NCI-H187 treated with DMSO at 0.1 percent for 48 hours (cell line): ENCODE data around the gene GMDS.

ENCODE experiments used
- DNase-seq: peaks from one replicate; lab custom pipeline; 2025; lab: John Stamatoyannopoulos, UW

GMDS gene

GRCh38 chr6:1739220-1739619 is 506.2 kb downstream of the GMDS start:
- DNase-seq, result no peak

GRCh38 chr6:1738558-1739081 is 506.8 kb downstream of the GMDS start:
- DNase-seq, result no peak

DNA sequence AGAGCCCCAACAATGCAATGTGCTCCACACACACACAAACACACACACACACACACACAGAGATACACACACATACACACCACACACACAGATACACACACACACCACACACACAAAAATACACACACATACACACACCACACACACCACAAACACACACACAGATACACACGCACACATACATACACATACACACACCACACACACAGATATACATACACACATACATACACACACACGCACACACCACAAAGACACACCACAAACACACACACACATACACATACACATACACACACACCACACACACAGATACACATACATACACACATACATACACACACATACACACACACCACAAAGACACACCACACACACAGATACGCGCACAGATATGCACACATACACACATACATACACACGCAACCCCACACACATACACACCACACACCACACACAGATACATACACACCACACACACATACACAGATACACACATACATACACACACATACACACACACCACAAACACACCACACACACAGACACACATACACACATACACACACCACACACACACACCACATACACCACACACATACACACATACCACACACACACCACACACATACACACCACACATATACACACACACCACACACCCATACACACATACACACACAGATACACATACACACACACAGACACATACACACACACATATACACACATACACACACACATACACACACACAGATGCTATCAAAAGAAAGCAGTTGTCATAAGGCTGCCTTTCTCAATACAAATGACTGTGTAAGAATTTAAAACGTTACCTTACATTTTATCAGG is 507.7 kb downstream of the GMDS start:
- no peak for DNase-seq

- no peak for DNase-seq
These were observed 508.9 kb downstream of the GMDS start for GRCh38 chr6:1736346-1737105.

GRCh38 chr6:1735239-1735803 is 510.1 kb downstream of the GMDS start:
- DNase-seq, result no peak

DNA sequence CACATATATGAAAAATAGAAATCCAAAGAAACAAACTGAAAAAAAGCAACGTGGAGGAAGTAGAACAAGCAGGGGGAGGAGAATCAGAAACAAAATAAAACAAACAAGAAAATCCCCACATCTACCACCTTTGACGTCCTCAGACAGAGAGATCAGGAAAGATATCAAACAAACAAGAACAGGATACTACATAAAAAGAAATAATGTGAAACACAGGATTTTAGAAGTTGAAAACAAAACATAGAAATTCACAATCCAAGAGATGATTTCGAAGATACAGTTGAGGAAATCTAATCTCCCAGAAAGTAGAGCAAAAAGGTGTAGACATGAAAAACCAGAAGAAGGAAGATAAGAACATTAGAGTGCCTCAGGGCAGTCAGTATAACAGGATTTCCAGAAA is 514.5 kb downstream of the GMDS start:
- no peak for DNase-seq

DNA sequence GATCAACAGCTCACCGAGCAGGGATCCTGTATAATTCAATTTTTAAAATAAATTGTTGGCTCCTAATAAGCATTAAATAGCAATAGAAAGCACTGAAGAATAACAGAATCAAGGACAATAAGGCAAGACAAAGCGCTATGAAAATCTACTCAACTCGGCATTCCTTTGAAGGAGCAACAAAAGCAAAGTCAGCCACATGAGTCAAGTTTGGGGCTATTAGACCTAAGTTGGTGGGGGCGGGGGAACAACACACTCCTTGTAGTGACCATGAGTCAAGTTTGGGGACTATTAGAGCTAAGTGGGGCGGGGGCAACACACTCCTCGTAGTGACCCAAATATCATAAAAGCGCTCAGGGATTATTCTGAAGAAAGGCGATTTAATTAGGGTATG is 515.7 kb downstream of the GMDS start:
- no peak for DNase-seq

GRCh38 chr6:1729133-1729749 is 516.2 kb downstream of the GMDS start:
- no peak for DNase-seq

- DNase-seq, result peak; percentile 47
These were observed 519.0 kb downstream of the GMDS start for GRCh38 chr6:1726341-1726768.

DNA sequence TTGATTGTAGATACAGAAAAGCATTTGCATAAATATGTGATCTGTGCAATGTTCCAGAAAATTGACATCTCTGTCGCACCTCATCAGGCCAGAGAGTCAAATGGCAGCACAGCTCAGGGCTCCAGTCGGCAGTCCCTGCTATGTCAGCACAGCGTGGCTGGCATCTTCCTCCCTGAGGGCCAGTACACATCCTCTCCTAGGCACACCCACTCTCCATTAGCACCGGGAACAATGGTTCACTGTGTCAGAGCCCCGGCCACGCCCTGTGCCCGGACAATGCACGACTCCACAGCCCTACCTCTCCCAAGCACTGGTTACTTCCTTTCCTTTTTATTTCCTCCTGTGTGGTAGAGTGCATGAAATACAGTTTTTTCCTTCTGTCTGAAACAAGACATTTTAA is 520.8 kb downstream of the GMDS start:
- DNase-seq, result peak; percentile 57

- DNase-seq, result peak; percentile 75
These were observed 521.3 kb downstream of the GMDS start for GRCh38 chr6:1724124-1724523.

DNA sequence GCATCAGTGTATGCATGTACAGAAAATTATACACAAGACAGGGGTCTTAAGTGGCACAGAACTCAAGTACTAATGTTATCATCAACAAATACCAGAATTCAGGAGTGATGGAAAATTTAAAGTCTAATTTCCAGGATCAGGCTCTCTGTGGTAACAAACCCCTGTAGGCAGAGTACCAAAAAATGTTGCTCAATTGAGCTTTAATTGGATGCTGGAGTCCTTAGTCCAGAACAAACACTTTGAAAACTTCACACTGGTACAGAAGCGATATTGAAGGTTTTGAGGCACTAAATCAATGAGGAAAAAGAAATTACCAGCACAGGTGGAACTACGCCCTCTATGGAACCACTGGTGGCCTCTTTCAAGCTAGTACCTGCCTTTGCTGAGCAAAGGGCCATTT is 522.6 kb downstream of the GMDS start:
- no peak for DNase-seq

GRCh38 chr6:1720620-1721322 is 524.6 kb downstream of the GMDS start:
- no peak for DNase-seq

DNA sequence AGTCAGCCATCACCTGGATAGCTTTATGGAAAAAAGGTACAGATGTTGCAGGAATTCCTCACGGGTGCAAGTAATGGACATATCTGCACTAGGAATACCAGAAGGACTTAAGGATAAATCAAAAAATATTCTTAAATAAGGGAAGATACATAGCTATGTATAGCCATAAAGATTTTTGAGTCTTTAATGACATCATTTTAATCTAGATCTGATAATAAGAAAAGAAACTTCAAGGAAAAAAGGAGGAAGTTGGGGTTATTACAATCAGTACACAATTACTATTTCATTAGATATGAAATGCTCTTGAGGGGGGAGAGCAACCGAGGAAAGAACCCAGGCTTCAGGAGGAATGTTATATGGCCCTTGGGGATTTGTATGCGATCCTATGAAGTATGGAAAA is 525.5 kb downstream of the GMDS start:
- no peak for DNase-seq

- no peak for DNase-seq
These were observed 528.5 kb downstream of the GMDS start for GRCh38 chr6:1716868-1717267.

GRCh38 chr6:1716396-1716795 is 529.0 kb downstream of the GMDS start:
- DNase-seq, result no peak

DNA sequence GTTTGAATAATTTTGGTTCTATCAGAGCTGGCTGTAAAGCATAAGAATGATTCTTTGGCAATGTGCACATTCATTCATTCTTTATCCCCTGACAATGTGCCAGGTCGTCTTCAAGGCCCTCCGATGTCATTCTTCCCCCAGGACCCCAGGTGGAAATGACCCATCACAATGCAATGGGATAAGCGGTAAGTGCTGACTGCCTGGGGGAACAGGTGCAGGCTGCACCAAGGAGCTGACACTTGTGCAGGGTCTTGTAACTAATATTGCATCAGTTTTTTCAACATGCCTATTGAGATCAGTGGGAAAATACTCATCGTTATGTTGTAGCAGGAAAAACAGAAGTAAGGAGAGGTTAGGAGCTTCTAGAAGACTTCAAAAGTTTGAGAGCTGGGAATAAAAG is 530.1 kb downstream of the GMDS start:
- DNase-seq, result no peak

DNA sequence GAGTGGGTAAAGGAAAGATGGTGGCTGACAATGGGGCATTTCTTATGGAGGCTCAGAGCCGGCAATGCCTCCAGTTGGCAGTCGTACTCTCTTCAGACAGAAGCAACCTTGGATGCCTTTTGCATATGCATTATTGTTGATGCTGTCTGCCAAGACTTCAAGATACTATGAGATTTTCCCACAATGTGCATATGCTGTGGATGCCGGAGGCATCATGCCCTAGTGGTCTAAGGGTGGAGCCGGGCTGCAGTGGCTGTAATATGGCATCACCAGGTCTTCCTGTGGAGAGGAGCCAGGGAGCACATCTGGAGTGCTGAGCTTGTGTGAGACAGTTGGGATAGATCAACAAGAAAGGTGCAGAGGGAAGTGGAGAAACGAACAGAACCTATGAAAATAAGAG is 530.8 kb downstream of the GMDS start:
- no peak for DNase-seq

DNA sequence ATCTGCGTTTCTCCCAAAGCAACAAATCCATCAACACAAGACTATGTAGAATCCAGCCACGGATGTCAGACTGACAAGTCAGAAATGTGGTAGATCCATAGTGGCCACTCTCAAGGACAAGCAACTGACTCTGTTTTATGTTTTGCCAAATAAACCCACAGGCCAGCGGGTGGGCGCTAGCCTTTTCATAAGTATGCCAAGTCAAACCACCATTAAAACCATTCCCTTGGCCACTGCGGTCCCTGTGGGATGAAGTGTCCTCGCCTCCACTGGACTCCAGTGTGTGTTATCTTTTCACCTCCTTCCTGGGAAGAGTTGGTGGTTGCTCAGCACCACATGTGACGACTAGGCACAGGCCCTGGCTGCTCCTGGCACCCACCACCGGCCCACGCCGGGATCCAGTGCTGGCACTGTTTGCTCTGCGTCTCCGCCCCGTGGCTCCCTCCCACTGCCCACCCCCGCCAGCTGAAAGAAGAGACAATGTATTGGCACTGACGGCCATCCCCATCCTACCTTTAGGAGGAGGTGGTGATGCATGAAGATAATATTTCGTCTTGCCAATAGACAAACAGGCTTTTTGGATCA is 532.3 kb downstream of the GMDS start:
- DNase-seq, result no peak

GRCh38 chr6:1712451-1712850 is 533.0 kb downstream of the GMDS start:
- DNase-seq, result no peak

DNA sequence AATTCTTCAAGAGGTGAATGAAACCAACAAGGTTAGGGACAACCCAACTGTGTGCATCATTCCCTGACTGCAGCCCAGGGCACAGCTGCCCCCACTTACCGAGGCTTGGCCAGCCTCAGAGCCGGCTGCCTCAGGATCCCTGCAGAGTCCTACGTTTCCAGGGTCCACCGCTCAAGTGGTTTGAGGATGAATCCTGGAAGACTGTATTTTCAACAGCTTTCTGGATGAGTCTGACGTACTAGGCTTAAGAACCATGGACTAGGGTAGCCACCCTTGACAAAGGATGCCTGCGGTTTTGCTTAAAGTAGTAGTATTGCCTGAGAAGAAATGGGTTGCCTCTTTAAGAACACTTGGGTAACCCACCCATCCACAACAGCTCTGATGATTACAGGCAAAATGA is 534.3 kb downstream of the GMDS start:
- DNase-seq, result no peak
